Stimulated activated CD8-positive, alpha-beta memory T cell treated with anti-CD3 and anti-CD28 coated beads, Interleukin-4, amount 100 ng/mL, for 24 hours (primary cell): ENCODE measurements around the gene VPS13D.

ENCODE experiments used
- DNase-seq: peaks from one replicate; pipeline ENCODE4 v3.0.0-alpha.2; 2020; ENCODE audit warnings: low read depth

VPS13D gene

DNA sequence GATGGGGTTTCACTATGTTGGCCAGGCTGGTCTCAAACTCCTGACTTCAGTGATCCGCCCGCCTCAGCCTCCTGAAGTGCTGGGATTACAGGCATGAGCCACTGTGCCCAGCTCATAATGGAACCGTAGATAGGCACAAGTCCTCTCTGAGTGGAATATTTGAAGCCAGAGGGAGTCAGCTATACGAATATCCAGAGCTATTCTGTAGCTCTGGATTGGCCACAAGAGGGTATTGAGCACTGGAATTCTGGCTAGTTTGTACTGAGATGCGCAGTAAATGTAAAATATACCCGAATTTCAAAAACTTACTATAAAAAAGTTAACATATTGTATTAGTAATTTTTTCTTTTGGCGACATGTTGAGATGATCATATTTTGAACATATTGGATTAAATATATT is 851 bp upstream of the VPS13D start:
- DNase-seq: no peak

- DNase-seq: no peak
Measured at GRCh38 chr1:12229386-12229834, 420 bp upstream of the VPS13D start.

- DNase-seq: no peak
Measured at GRCh38 chr1:12230549-12231275, 882 bp downstream of the VPS13D start.

GRCh38 chr1:12231276-12231595 is 1.4 kb downstream of the VPS13D start:
- DNase-seq: no peak

DNA sequence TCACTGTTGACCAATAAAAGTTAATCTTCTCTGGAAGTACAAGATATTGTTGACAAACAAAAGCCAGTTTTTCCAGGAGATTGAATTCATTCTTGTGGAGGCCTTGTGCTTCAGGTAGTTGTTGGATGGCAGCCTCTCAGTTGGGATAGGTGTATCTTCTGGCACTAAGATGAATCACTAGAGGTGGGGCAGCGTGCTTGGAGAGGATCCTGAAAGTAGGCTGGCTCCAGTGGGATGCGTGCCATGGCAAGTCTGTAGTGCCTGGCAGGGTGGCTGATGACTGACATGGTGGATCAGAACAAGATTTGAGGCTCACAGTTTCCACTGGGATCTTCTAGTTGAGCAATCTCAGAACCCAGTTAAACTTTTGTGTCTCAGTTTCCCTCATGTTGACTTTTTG is 2.4 kb downstream of the VPS13D start:
- DNase-seq: no peak

DNA sequence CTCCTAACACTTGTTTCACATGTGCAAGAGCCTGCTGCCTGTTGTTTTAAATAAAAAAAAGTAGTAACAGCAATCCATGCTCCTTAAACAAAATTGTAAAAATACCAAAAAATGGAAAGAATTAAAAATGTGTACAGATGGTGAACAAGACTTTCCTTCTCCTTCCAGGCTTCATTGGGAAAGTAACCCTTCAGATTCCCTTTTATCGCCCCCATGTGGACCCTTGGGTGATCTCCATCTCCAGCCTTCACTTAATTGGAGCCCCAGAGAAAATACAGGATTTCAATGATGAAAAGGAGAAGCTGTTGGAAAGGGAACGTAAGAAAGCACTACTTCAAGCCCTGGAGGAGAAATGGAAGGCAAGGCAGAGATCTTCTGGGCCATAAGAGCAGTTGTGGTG is 14.2 kb downstream of the VPS13D start:
- DNase-seq: no peak

GRCh38 chr1:12244585-12244984 is 14.8 kb downstream of the VPS13D start:
- DNase-seq: no peak

DNA sequence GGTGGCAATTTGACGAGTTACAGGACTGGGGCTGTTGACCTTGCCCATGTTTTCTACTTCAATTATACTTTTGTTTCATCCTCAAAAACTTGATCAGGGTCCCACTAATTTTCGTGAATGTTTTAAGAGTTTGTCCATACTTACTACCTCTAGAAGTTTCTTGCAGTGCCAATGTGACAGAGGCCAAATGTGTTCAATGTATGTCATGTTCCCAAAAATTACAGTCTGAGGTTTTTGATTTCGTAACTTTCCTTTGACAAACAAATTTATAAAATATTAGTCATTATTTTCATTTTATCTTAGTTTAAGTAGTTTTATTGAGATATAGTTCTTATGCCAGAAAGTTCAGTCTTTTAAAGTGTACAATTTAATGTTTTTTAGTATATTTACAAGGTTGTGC is 15.3 kb downstream of the VPS13D start:
- no peak for DNase-seq

GRCh38 chr1:12245733-12246132 is 15.9 kb downstream of the VPS13D start:
- DNase-seq: no peak

- DNase-seq: no peak
Measured at GRCh38 chr1:12246584-12246983, 16.8 kb downstream of the VPS13D start.

DNA sequence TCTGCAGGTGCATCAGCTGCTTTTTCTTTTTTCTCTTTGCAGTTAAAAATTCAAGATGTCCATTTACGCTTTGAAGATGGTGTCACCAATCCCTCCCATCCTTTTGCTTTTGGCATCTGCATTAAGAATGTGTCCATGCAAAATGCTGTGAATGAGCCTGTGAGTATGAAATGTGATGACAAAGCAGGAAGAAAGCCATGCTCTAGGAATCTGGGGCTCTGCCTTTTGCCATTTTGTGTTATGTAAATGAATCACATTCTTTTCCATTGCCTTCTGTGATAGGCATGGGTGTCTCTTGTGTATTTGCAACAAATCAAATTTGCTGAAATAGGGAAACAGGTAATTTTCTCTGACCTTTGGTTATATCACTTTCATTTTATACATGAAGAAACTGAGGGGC is 19.4 kb downstream of the VPS13D start:
- no peak for DNase-seq

DNA sequence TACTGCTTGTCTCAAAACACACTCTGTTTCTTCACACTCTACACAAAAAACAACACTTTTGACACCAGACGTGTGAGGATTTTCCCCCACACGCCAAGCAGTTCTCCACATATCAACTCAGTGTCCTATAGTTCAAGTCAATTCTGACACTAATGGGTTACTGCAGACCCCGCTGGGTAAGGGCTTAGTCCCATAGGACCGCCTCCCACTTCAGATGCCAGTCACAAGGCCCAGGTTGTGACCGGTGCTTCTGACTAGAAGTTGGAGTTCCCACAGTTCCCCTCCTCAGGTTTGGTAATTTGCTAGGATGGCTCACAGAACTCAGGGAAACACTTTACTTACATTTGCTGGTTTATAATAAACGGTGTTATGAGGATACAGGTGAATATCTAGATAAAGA is 19.9 kb downstream of the VPS13D start:
- DNase-seq: no peak

- no peak for DNase-seq
Measured at GRCh38 chr1:12251442-12251841, 21.6 kb downstream of the VPS13D start.

DNA sequence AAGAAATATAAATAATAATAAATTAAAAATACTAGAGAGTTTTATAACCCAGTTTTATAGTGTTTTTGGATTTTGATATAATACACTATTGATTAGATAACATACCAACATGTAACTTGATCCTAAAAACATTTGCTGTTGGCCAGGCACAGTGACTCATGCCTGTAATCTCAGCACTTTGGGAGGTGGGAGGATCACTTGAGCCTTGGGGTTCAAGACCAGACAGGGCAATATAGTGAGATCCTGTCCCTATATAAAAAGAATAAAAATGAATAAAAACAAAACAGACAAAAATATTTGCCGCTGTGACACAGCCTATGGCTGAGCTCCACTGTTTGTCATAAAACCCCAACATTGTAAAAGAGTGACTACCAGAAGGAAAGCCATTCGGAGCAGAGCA is 26.1 kb downstream of the VPS13D start:
- no peak for DNase-seq

- no peak for DNase-seq
Measured at GRCh38 chr1:12258272-12258671, 28.4 kb downstream of the VPS13D start.

GRCh38 chr1:12269351-12269750 is 39.5 kb downstream of the VPS13D start:
- DNase-seq: no peak

GRCh38 chr1:12271033-12271432 is 41.2 kb downstream of the VPS13D start:
- no peak for DNase-seq

- no peak for DNase-seq
Measured at GRCh38 chr1:12272770-12273169, 42.9 kb downstream of the VPS13D start.

- peak; percentile 36 for DNase-seq
Measured at GRCh38 chr1:12275370-12275769, 45.5 kb downstream of the VPS13D start.

DNA sequence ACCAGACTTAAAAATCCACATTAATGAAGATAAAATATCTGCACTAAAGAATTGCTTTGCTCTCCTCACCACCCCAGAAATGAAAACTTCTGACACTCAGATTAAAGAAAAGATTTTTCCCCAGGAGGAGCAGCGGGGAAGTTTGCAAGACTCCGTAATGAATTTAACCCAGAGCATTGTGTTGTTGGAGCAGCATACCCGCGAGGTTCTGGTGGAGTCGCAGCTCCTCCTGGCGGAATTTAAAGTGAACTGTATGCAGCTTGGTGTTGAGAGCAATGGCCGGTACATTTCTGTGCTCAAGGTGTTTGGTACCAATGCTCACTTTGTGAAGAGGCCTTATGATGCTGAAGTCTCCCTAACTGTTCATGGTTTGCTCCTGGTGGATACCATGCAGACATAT is 46.4 kb downstream of the VPS13D start:
- no peak for DNase-seq

DNA sequence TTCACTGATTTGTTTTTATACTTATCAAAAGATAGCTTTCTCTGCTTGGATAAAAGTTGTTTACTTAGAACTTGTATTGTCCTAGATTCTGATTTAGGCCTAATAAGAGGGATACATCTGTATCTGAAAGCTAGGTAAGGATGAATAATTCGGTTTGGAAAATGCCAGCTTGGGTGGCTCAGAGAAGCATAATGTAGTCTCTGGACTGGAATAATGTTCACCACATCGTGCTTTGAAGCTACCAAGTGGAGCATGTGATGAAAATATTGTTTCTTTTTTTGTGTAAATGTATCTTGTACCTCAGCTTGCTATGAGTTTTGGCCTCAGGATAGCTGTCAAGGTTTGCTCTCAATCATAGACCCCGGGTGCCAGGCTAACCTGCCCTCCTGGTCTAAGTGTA is 49.2 kb downstream of the VPS13D start:
- DNase-seq: no peak

DNA sequence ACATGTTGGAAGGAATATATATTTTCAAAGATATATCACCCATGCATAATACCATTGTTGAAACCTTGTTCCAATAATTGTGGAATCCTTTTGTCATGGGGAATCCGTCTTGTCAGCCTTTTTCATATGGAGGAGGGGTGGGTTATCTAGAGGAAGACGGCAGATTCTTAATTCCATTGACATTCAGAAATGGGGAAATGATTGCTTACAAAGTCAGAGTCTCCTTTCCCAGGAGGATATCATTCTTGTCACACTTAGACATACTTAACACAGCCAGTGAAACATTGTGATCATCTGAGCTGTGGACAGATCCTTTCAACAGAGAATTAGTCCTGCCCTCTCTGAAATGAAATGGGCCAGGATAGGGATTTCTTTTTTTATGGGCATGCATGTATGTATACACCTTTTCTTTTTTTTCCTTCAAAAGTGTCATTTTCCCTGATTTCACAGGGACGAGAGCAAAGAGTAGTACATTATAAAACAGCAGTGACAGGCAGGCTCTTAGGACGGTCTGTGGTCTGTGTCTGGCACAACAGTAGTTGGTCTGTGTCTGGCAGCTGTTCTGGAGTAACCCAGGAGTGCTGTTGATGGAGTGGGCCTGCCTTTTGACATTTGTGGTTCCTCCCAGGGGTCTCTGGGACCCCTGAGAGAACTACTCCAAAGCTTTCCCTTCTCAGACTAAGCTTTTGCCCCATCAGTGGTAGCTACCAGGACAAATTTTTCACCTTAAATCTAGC is 50.1 kb downstream of the VPS13D start:
- no peak for DNase-seq

- no peak for DNase-seq
Measured at GRCh38 chr1:12282142-12282541, 52.3 kb downstream of the VPS13D start.

- DNase-seq: no peak
Measured at GRCh38 chr1:12284486-12284885, 54.7 kb downstream of the VPS13D start.
